Neuronal stem cell (in vitro differentiated cells): Measurements from ENCODE around the gene COG5.

Source experiments
- DNase-seq: peaks from one replicate; pipeline ENCODE4 v3.0.0-alpha.2; 2013; ENCODE audit warnings: low spot score
- H2AFZ ChIP-seq: one replicate; pipeline ENCODE4 v1.6.1; 2013; ENCODE audit warnings: mild to moderate bottlenecking, low read length, inconsistent platforms
- H2AK5ac ChIP-seq: 2 replicates; pipeline ENCODE4 v1.6.1; 2013; ENCODE audit warnings: low read depth, mild to moderate bottlenecking, inconsistent platforms, low read length, moderate library complexity, mixed read lengths
- H2BK120ac ChIP-seq: 2 replicates; pipeline ENCODE4 v1.6.1; 2013; ENCODE audit warnings: low read depth, mild to moderate bottlenecking, inconsistent platforms, low read length, moderate library complexity, mixed read lengths
- H2BK12ac ChIP-seq: one replicate; pipeline ENCODE4 v1.6.1; 2013; ENCODE audit warnings: low read length, inconsistent platforms
- H2BK15ac ChIP-seq: 2 replicates; pipeline ENCODE4 v1.6.1; 2013; ENCODE audit warnings: mild to moderate bottlenecking, low read length, inconsistent platforms, mixed read lengths
- H2BK5ac ChIP-seq: one replicate; pipeline ENCODE4 v1.6.1; 2013; ENCODE audit warnings: inconsistent platforms, mild to moderate bottlenecking, low read length, moderate library complexity
- H3K14ac ChIP-seq: one replicate; pipeline ENCODE4 v1.6.1; 2013; ENCODE audit warnings: low read length, inconsistent platforms
- H3K18ac ChIP-seq: 2 replicates; pipeline ENCODE4 v1.6.1; 2013; ENCODE audit warnings: low read length, inconsistent platforms
- H3K23ac ChIP-seq: 2 replicates; pipeline ENCODE4 v1.6.1; 2013; ENCODE audit warnings: low read depth, mild to moderate bottlenecking, mixed read lengths, low read length, inconsistent platforms; ENCODE audit not compliant: poor library complexity
- H3K27ac ChIP-seq: replicated peaks from 3 replicates; pipeline ENCODE4 v1.5.1; 2013; ENCODE audit warnings: low read length, inconsistent platforms
- H3K27me3 ChIP-seq, 3 experiments: 2 replicates each; pipeline ENCODE4 v1.6.1; 2013; ENCODE audit warnings: low read length in 3 of 3, mild to moderate bottlenecking in 2 of 3, inconsistent platforms in 1 of 3, low read depth in 1 of 3, mixed read lengths in 1 of 3, moderate library complexity in 1 of 3; ENCODE audit not compliant: control insufficient read depth in 3 of 3, insufficient read depth in 3 of 3
- H3K36me3 ChIP-seq, 2 donors: replicated peaks in 1 of 2; 2 replicates each; pipeline ENCODE4 v1.6.1; 2013; ENCODE audit warnings: low read length in 2 of 2; ENCODE audit not compliant: control insufficient read depth in 2 of 2, insufficient read depth in 2 of 2
- H3K4ac ChIP-seq: 2 replicates; pipeline ENCODE4 v1.6.1; 2013; ENCODE audit warnings: inconsistent platforms, mild to moderate bottlenecking, low read length, moderate library complexity
- H3K4me1 ChIP-seq, 2 donors: 1 replicate in 1 of 2; 2 replicates in 1 of 2; pipeline ENCODE4 v1.6.1; 2013; ENCODE audit warnings: low read length in 2 of 2, low read depth in 1 of 2; ENCODE audit not compliant: control insufficient read depth in 2 of 2, insufficient read depth in 1 of 2
- H3K4me2 ChIP-seq: one replicate; pipeline ENCODE4 v1.6.1; 2013; ENCODE audit warnings: mild to moderate bottlenecking, low read length, inconsistent platforms; ENCODE audit not compliant: insufficient read depth, poor library complexity, severe bottlenecking
- H3K4me3 ChIP-seq, 2 donors: 2 replicates each; pipeline ENCODE4 v1.5.1; 2013; ENCODE audit warnings: low read length in 2 of 2, mild to moderate bottlenecking in 2 of 2, inconsistent platforms in 1 of 2, moderate library complexity in 1 of 2
- H3K79me1 ChIP-seq: one replicate; pipeline ENCODE4 v1.6.1; 2013; ENCODE audit warnings: low read depth, mild to moderate bottlenecking, inconsistent platforms, low read length, moderate library complexity
- H3K9ac ChIP-seq: one replicate; pipeline ENCODE4 v1.6.1; 2013; ENCODE audit warnings: mild to moderate bottlenecking, low read depth, low read length, inconsistent platforms; ENCODE audit not compliant: poor library complexity
- H3K9me3 ChIP-seq, 2 donors: replicated peaks in 1 of 2; 2 replicates each; pipeline versions ENCODE3 to v1.6.1; 2013; ENCODE audit warnings: low read length in 2 of 2, mild to moderate bottlenecking in 2 of 2, inconsistent platforms in 1 of 2, low read depth in 1 of 2, mixed read lengths in 1 of 2, moderate library complexity in 1 of 2; ENCODE audit not compliant: control insufficient read depth in 2 of 2, insufficient read depth in 1 of 2
- H4K8ac ChIP-seq: one replicate; pipeline ENCODE4 v1.6.1; 2013; ENCODE audit warnings: low read depth, mild to moderate bottlenecking, inconsistent platforms, low read length, moderate library complexity
- H4K91ac ChIP-seq: one replicate; pipeline ENCODE4 v1.6.1; 2013; ENCODE audit warnings: low read length, low read depth, mild to moderate bottlenecking, inconsistent platforms; ENCODE audit not compliant: poor library complexity
- WGBS, 2 donors: extraction: QIAGEN DNeasy Blood & Tissue Kit; methylation state at CpG; one replicate each; pipeline ENCODE4 v1.1.7; 2013; ENCODE audit warnings: missing lambda C conversion rate in 2 of 2, mixed read lengths in 1 of 2; ENCODE audit not compliant: insufficient read length in 2 of 2, insufficient replicate concordance in 1 of 2; ENCODE audit errors: extremely low coverage in 2 of 2; 5-methylcytosine and 5-hydroxymethylcytosine counted together

COG5 gene

GRCh38 chr7:107593025-107593410 is 29.3 kb upstream of the COG5 start:
- no peak overlapping the region for H3K9ac ChIP-seq

GRCh38 chr7:107592361-107593024 is 28.8 kb upstream of the COG5 start:
- Histone ChIP-seq H3K9me3 (peaks cover 2 to 13% of the 10 kb centered on the region in 2 donors), H3K4me3 (no peak overlapping the region), H4K8ac (no peak overlapping the region), H2AFZ (no peak overlapping the region), H3K27ac (no peak overlapping the region), H2BK120ac (no peak overlapping the region), H3K23ac (no peak overlapping the region), H3K36me3 (peaks cover 0 to 50% of the 10 kb centered on the region in 2 donors), H2AK5ac (no peak overlapping the region), H4K91ac (no peak overlapping the region), H3K79me1 (no peaks in the 10 kb centered on the region), H3K14ac (no peak overlapping the region), H2BK15ac (no peak overlapping the region), H3K4me2 (no peak overlapping the region), H3K9ac (no peak overlapping the region), H3K4ac (no peak overlapping the region), H2BK5ac (no peak overlapping the region), H2BK12ac (no peak overlapping the region), H3K18ac (no peak overlapping the region), H3K27me3 (no peaks in the 10 kb centered on the region), H3K4me1 (no peaks in the 10 kb centered on the region)
- no CpG with 5 or more reads among the region's 5 CpGs for WGBS, 2 donors
- no peak for DNase-seq

More at GRCh38 chr7:107593025-107593410, 29.3 kb upstream of the COG5 start:
- Histone ChIP-seq H2BK15ac (no peak overlapping the region), H3K79me1 (no peaks in the 10 kb centered on the region), H2AFZ (no peak overlapping the region), H3K18ac (no peak overlapping the region), H2AK5ac (no peak overlapping the region), H3K4me2 (no peak overlapping the region), H3K9me3 (peaks cover 2 to 10% of the 10 kb centered on the region in 2 donors), H3K14ac (no peak overlapping the region), H2BK120ac (no peak overlapping the region), H4K91ac (no peak overlapping the region), H2BK12ac (no peak overlapping the region), H3K23ac (no peak overlapping the region), H2BK5ac (no peak overlapping the region), H4K8ac (no peak overlapping the region), H3K4me3 (no peak overlapping the region), H3K36me3 (peaks cover 0 to 47% of the 10 kb centered on the region in 2 donors), H3K27ac (no peak overlapping the region), H3K27me3 (no peaks in the 10 kb centered on the region), H3K4me1 (no peaks in the 10 kb centered on the region), H3K4ac (no peak overlapping the region)
- WGBS, 2 donors: no CpG with 5 or more reads among the region's 1 CpG
- no peak for DNase-seq

GRCh38 chr7:107591421-107591820 is 27.7 kb upstream of the COG5 start:
- Histone ChIP-seq H3K4me2 (no peak overlapping the region), H2BK15ac (no peak overlapping the region), H3K27me3 (no peaks in the 10 kb centered on the region), H4K91ac (no peak overlapping the region), H3K9me3 (peaks cover 2 to 13% of the 10 kb centered on the region in 2 donors), H3K79me1 (no peaks in the 10 kb centered on the region), H2BK12ac (no peak overlapping the region), H3K36me3 (peaks cover 0 to 51% of the 10 kb centered on the region in 2 donors), H2BK5ac (no peak overlapping the region), H3K4me3 (no peak overlapping the region), H2BK120ac (no peak overlapping the region), H3K9ac (no peak overlapping the region), H4K8ac (no peak overlapping the region), H3K23ac (no peak overlapping the region), H3K4me1 (no peaks in the 10 kb centered on the region), H3K18ac (no peak overlapping the region), H2AK5ac (no peak overlapping the region), H2AFZ (no peak overlapping the region), H3K4ac (no peak overlapping the region), H3K27ac (no peak overlapping the region), H3K14ac (no peak overlapping the region)
- no CpG with 5 or more reads among the region's 3 CpGs for WGBS, 2 donors
- DNase-seq: no peak

GRCh38 chr7:107588529-107589130 is 24.9 kb upstream of the COG5 start:
- no peak overlapping the region for H3K18ac ChIP-seq
- H2BK12ac ChIP-seq: no peak overlapping the region
- H3K4ac ChIP-seq: no peak overlapping the region
- H3K4me1 ChIP-seq: no peaks in the 10 kb centered on the region
- no peak overlapping the region for H3K4me2 ChIP-seq
- no peak overlapping the region for H3K9ac ChIP-seq
- H3K4me3 ChIP-seq: no peak overlapping the region
- H3K9me3 ChIP-seq: peaks cover 2 to 13% of the 10 kb centered on the region in 2 donors
- H3K79me1 ChIP-seq: no peaks in the 10 kb centered on the region
- no peak for DNase-seq
- no peak overlapping the region for H2BK15ac ChIP-seq
- no peak overlapping the region for H3K23ac ChIP-seq
- no peak overlapping the region for H4K8ac ChIP-seq
- H2BK5ac ChIP-seq: no peak overlapping the region
- H3K36me3 ChIP-seq: peaks cover 0 to 50% of the 10 kb centered on the region in 2 donors
- H3K27ac ChIP-seq: no peak overlapping the region
- no peak overlapping the region for H3K14ac ChIP-seq
- H3K27me3 ChIP-seq: no peaks in the 10 kb centered on the region
- H2BK120ac ChIP-seq: no peak overlapping the region
- H4K91ac ChIP-seq: no peak overlapping the region
- H2AK5ac ChIP-seq: no peak overlapping the region
- no CpG with 5 or more reads among the region's 5 CpGs for WGBS, 2 donors
- no peak overlapping the region for H2AFZ ChIP-seq
